Sigmoid colon (tissue), 7 donors: Measurements from ENCODE around the gene TRERF1. TPM values are rescaled to one million over a fixed set of nuclear protein-coding genes. Genes with fewer than 3 reads are reported as not detected.

ENCODE experiments used
- DNase-seq: peaks from one replicate; pipeline ENCODE4 v3.0.0-alpha.2; 2019
- H3K27ac ChIP-seq, 4 donors: fragments of 200-600 bp; sonication (generic); one replicate each; pipeline ENCODE4 v1.5.1; 2016 to 2019; ENCODE audit warnings: mild to moderate bottlenecking in 1 of 4
- H3K27me3 ChIP-seq, 3 donors: fragments of 200-600 bp; sonication (generic); one replicate each; pipeline ENCODE4 v1.5.1; 2019; ENCODE audit warnings: mild to moderate bottlenecking in 1 of 3
- H3K36me3 ChIP-seq, 4 donors: fragments of 200-600 bp; sonication (generic); one replicate each; pipeline ENCODE4 v1.5.1; 2016 to 2019
- H3K4me1 ChIP-seq, 4 donors: fragments of 200-600 bp; sonication (generic); one replicate each; pipeline ENCODE4 v1.5.1; 2017 to 2019
- H3K4me3 ChIP-seq, 4 donors: fragments of 200-600 bp; sonication (generic); one replicate each; pipeline ENCODE4 v1.5.1; 2017 to 2019; ENCODE audit warnings: mild to moderate bottlenecking in 2 of 4, moderate library complexity in 1 of 4
- H3K9me3 ChIP-seq, 4 donors: fragments of 200-600 bp in 3 of 4; sonication (generic) in 3 of 4; one replicate each; pipeline versions ENCODE4 v1.5.1 to v1.6.1; 2013 to 2019
- EP300 ChIP-seq, 4 donors: sonication (generic); formaldehyde crosslinking; IDR thresholded peaks; one replicate each; pipeline ENCODE4 v1.6.1; 2017; ENCODE audit warnings: antibody characterized with exemption in 4 of 4
- POLR2A ChIP-seq, 2 donors: fragments of 450-650 bp; IDR thresholded peaks; one replicate each; pipeline ENCODE4 v1.6.1; 2016; ENCODE audit warnings: antibody characterized with exemption in 2 of 2, mild to moderate bottlenecking in 2 of 2, moderate library complexity in 2 of 2
- POLR2AphosphoS5 ChIP-seq, 4 donors: sonication (generic); formaldehyde crosslinking; IDR thresholded peaks; one replicate each; pipeline ENCODE4 v1.6.1; 2017; ENCODE audit warnings: antibody characterized with exemption in 4 of 4
- WGBS, 2 donors: extraction: QIAGEN DNeasy Blood & Tissue Kit; methylation state at CpG; one replicate each; pipeline ENCODE4 v1.1.7; 2013; 5-methylcytosine and 5-hydroxymethylcytosine counted together
- intact Hi-C: fragments of 100-400 bp; cut with DNase I; formaldehyde crosslinking; loops from one replicate; pipeline ENCODE4 v1.15.1; 2023
- polyA plus RNA-seq, 3 donors: library from polyadenylated mRNA; stranded (reverse); fragments of 200-250 nt; gene quantifications; one replicate each; pipeline ENCODE4 v1.2.3, GENCODE V29; 2013
- total RNA-seq, 4 donors: library from RNA; depleted of rRNA; stranded (reverse); fragments of >200 nt; gene quantifications; one replicate each; pipeline ENCODE4 v1.1.0, GENCODE V29; 2016
- TF ChIP-seq, protein P1 (sequence below), 4 experiments: fragments of 450-650 bp in 3 of 4; fragments of 200-600 bp in 1 of 4; IDR thresholded peaks; one replicate each; pipeline ENCODE4 v1.5.1; 2016 to 2019; ENCODE audit warnings: antibody characterized with exemption in 4 of 4, mild to moderate bottlenecking in 3 of 4, moderate library complexity in 2 of 4
- donor health status: healthy with polysubstance abuse.
- donor health status: Bipolar disorder and iron deficiency.
- donor health status: healthy.

The TRERF1 gene
- total and polyA plus RNA-seq, 7 donors, result 0.46 to 10.5 (median 4.6) TPM

DNA sequence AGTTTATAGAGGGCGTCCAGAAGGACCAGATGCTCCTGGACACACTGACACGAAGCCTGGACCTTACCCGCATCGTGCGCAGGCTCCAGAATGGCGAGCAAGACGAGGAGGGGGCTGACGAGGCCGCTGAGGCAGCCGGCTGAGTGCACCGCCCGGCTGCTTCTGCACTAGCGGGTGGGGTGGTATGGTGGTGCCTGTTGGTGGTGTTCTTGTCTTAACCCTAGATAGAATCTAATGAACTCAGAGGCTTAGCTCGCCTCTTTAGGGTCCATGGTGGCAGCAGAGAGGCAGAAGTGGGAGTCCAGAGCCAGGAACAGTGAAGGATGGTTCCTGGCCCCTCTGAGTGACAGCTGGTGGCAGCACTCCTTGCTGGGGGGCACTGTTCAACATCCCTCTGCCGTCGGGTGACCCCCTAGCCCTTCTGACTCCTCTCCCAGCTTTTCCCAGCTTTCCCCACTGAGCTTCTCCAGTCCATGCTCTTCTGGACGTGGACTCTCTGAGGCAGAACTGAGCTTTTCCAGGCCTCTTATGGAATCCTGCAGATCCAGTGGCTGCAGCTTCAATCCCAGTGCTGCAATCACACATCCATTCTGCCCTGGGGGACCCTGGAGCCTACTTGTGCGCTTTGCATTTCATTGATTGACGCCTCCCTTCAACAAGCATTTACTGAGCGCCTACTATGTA lies 272.3 kb downstream of the TRERF1 start:
- Histone ChIP-seq H3K27ac (no peak overlapping the region), H3K27me3 (peaks cover 0 to 8% (median 0%) of the 10 kb centered on the region in 3 donors), H3K36me3 (no peaks in the 10 kb centered on the region), H3K4me1 (no peaks in the 10 kb centered on the region), H3K4me3 (no peak overlapping the region), H3K9me3 (no peaks in the 10 kb centered on the region)
- intact Hi-C loops, result no loop called here
- DNase-seq, result no peak
- WGBS, 2 donors, result 89 to 93% methylated on average over 20 of the region's 20 CpGs
- TF ChIP-seq POLR2A (IDR thresholded peaks at IDR 0.05) (no peak), POLR2AphosphoS5 (IDR thresholded peaks at IDR 0.05) (no peak), EP300 (IDR thresholded peaks at IDR 0.05) (no peak)
- TF ChIP-seq, protein P1, sequence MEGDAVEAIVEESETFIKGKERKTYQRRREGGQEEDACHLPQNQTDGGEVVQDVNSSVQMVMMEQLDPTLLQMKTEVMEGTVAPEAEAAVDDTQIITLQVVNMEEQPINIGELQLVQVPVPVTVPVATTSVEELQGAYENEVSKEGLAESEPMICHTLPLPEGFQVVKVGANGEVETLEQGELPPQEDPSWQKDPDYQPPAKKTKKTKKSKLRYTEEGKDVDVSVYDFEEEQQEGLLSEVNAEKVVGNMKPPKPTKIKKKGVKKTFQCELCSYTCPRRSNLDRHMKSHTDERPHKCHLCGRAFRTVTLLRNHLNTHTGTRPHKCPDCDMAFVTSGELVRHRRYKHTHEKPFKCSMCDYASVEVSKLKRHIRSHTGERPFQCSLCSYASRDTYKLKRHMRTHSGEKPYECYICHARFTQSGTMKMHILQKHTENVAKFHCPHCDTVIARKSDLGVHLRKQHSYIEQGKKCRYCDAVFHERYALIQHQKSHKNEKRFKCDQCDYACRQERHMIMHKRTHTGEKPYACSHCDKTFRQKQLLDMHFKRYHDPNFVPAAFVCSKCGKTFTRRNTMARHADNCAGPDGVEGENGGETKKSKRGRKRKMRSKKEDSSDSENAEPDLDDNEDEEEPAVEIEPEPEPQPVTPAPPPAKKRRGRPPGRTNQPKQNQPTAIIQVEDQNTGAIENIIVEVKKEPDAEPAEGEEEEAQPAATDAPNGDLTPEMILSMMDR (IDR thresholded peaks at IDR 0.05), result no peak

DNA sequence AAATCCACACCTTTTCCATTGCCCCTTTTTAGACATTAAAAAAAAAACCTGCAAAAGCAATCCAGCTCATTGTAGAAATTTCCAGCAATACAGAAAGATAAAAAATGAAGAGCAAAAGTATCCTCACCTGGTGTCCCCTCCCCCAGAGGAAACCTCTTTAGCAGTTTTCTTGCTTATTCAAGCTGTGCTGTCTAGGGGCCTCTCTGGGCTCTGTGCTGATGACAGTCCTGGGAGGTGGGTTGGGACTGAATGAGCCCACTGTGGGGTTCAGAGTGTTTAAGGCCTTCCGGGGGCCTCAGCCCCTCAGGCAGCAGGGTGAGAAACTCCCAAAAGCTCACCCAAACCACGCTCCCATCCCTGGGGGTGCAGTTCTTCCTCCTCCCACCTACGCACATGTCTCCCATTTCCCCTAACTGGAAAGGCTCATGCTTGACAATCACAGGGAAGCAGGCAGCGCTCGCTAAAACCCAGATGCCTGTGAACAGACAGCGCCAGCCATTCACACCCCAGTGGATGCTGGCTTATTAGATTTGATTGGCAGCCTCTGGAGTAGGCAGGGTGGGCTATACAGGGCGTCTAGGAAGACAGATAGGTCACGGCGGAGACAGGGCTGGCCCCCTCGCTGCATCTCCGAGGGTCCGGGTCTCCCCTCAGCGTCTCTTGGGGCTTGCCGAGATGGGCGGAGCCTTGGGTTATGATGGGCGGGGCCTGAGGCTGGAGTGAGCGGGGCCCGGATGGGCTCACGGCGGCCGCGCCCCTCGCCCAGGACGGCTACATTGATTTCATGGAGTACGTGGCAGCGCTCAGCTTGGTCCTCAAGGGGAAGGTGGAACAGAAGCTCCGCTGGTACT lies 274.0 kb downstream of the TRERF1 start:
- H3K9me3 ChIP-seq, result no peaks in the 10 kb centered on the region
- DNase-seq, result no peak
- TF ChIP-seq, protein P1 (IDR thresholded peaks at IDR 0.05), result no peak
- no peak for TF ChIP-seq EP300 (IDR thresholded peaks at IDR 0.05)
- TF ChIP-seq POLR2AphosphoS5 (IDR thresholded peaks at IDR 0.05), result no peak
- TF ChIP-seq POLR2A (IDR thresholded peaks at IDR 0.05), result no peak
- WGBS, 2 donors, result 22 to 64% methylated on average over 27 of the region's 27 CpGs
- no peaks in the 10 kb centered on the region for H3K4me1 ChIP-seq
- intact Hi-C loops, result no loop called here
- peaks cover 0 to 8% (median 0%) of the 10 kb centered on the region in 3 donors for H3K27me3 ChIP-seq
- no peak overlapping the region for H3K27ac ChIP-seq
- H3K36me3 ChIP-seq, result no peaks in the 10 kb centered on the region
- H3K4me3 ChIP-seq, result no peak overlapping the region

DNA sequence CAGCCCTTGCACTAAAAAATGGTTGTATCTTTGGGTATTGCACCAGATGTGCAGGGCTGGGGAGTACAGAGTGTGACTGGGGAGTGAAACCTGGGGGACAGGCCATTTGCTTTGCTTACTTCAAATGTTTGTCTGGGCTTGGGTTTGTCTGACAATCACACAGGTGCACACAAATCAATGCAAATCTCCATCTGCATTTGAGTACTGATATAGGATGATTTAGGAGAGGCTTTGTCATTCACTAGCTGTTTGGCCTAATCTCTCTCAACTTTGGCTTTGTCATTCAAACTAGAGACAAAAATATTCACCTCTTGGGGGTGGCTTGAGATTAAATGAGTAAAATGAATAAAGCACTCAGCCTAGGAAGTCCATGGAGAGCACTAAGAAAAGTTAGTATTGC lies 274.7 kb downstream of the TRERF1 start:
- Histone ChIP-seq H3K27ac (no peak overlapping the region), H3K4me1 (no peaks in the 10 kb centered on the region), H3K36me3 (no peaks in the 10 kb centered on the region), H3K9me3 (no peaks in the 10 kb centered on the region), H3K4me3 (no peak overlapping the region), H3K27me3 (peaks cover 0 to 8% (median 0%) of the 10 kb centered on the region in 3 donors)
- intact Hi-C loops, result no loop called here
- TF ChIP-seq POLR2AphosphoS5 (IDR thresholded peaks at IDR 0.05) (no peak), EP300 (IDR thresholded peaks at IDR 0.05) (no peak), POLR2A (IDR thresholded peaks at IDR 0.05) (no peak)
- TF ChIP-seq, protein P1 (IDR thresholded peaks at IDR 0.05), result no peak
- DNase-seq, result no peak

DNA sequence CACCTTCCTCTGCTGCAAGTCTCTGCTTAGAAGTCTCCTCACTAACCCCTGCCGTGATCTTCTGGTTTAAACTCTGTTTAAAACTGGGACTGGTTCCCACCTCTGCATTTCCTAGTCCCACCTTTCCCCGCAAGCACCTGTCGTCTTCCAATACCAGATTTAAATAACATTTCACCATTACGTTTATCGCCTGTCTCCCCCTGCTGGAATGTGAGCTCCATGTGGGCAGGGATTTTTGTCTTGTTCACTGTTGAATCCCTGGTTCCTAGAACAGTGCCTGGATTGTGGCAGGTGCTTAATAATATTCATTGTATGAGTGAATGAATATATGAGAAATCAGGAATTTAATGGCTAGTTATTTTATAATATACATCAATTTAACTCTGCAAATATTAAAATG lies 275.9 kb downstream of the TRERF1 start:
- WGBS, 2 donors, result 76 to 81% methylated on average over 5 of the region's 5 CpGs

More for the DNA sequence above, 275.9 kb downstream of the TRERF1 start:
- Histone ChIP-seq H3K9me3 (no peaks in the 10 kb centered on the region), H3K36me3 (no peaks in the 10 kb centered on the region), H3K4me1 (no peaks in the 10 kb centered on the region), H3K27ac (no peak overlapping the region), H3K27me3 (peaks cover 0 to 8% (median 0%) of the 10 kb centered on the region in 3 donors), H3K4me3 (no peak overlapping the region)
- DNase-seq, result no peak
- intact Hi-C loops, result no loop called here
- TF ChIP-seq POLR2AphosphoS5 (IDR thresholded peaks at IDR 0.05) (no peak), POLR2A (IDR thresholded peaks at IDR 0.05) (no peak), EP300 (IDR thresholded peaks at IDR 0.05) (no peak)
- TF ChIP-seq, protein P1 (IDR thresholded peaks at IDR 0.05), result no peak

Other genes with a start within 250 kb of the TRERF1 start
- 10 to 100 TPM; 27.7 to 35.2 (median 32.8) TPM for gene MRPS10, start 234.1 kb downstream of the TRERF1 start, total RNA-seq
- 10 to 100 TPM; 28.8 to 41.4 (median 33.0) TPM for gene MRPS10, start 234.1 kb downstream of the TRERF1 start, polyA plus RNA-seq
- gene UBR2, start 112.1 kb upstream of the TRERF1 start, total RNA-seq, result 10 to 100 TPM; 30.4 to 34.3 (median 32.3) TPM
- gene UBR2, start 112.1 kb upstream of the TRERF1 start, polyA plus RNA-seq, result 10 to 100 TPM in 1 of 3 donors, 1 to 10 TPM in 2; 6.6 to 12.9 (median 9.0) TPM